Measurements from ENCODE around the gene PEBP1. TPM values are rescaled to one million over a fixed set of nuclear protein-coding genes. Genes with fewer than 3 reads are reported as not detected.

PEBP1 gene
- polyA plus RNA-seq, 3 donors = 23.0 to 57.9 (median 47.6) TPM

- Mint-ChIP-seq H3K9me3 (peaks cover 0 to 7% (median 4%) of the 10 kb centered on the region in 7 donors), H3K27ac (peak overlapping the region in 1 of 7 donors; percentile 68), H3K4me3 (no peak overlapping the region), H3K36me3 (peaks cover 52 to 75% of the 10 kb centered on the region in 2 donors), H3K27me3 (ENCODE audit: low read depth in 3 of 3) (peaks cover 0 to 1% (median 0%) of the 10 kb centered on the region in 3 donors), H3K4me1 (peaks cover 5% of the 10 kb centered on the region)
- no peak for TF ChIP-seq CTCF (IDR thresholded peaks at IDR 0.05)
- no peak overlapping the region for H3K4me2 ChIP-seq (replicated peaks; ENCODE audit: extremely low read depth, low read length, poor library complexity, severe bottlenecking)
- no peak overlapping the region for H2AFZ ChIP-seq (ENCODE audit: insufficient read depth, low read depth, low read length, poor library complexity, severe bottlenecking)
- H4K20me1 ChIP-seq (ENCODE audit: insufficient read depth, low read length) = peaks cover 17% of the 10 kb centered on the region
- H3K36me3 ChIP-seq (replicated peaks in 1 of 2; ENCODE audit: control insufficient read depth in 1 of 2, insufficient read depth in 2 of 2, low read length in 2 of 2) = peaks cover 60 to 83% of the 10 kb centered on the region in 2 donors
- H3K9me3 ChIP-seq (replicated peaks in 1 of 2; ENCODE audit: control insufficient read depth in 1 of 2, insufficient read depth in 1 of 2, low read length in 2 of 2) = no peaks in the 10 kb centered on the region
- no peaks in the 10 kb centered on the region for H3K27me3 ChIP-seq (ENCODE audit: control insufficient read depth in 2 of 2, insufficient read depth in 2 of 2, low read length in 2 of 2)
- no peak overlapping the region for H3K9ac ChIP-seq (ENCODE audit: insufficient read depth, low read length, poor library complexity, severe bottlenecking)
- H3K27ac ChIP-seq (ENCODE audit: low read depth in 1 of 2, low read length in 2 of 2) = no peak overlapping the region
- no peak overlapping the region for H3K4me3 ChIP-seq (replicated peaks in 1 of 3; ENCODE audit: low read depth in 2 of 3, low read length in 3 of 3)
- H3K4me1 ChIP-seq (ENCODE audit: control insufficient read depth in 1 of 2, insufficient read depth in 2 of 2, low read length in 2 of 2) = peaks cover 3 to 5% of the 10 kb centered on the region in 2 donors
- 94% methylated on average over 4 of the region's 5 CpGs for WGBS (ENCODE audit: insufficient coverage)
- H3K79me2 ChIP-seq (ENCODE audit: insufficient read depth, low read length) = no peaks in the 10 kb centered on the region
- intact Hi-C loops (cut with micrococcal nuclease) = no loop called here
- DNase-seq = no peak
These were observed 57.6 kb downstream of the PEBP1 start for GRCh38 chr12:118193477-118193876.

GRCh38 chr12:118193958-118194357, 58.0 kb downstream of the PEBP1 start:
- H3K27ac Mint-ChIP-seq = peak overlapping the region in 2 of 7 donors; percentile 34 to 40
- H3K27me3 Mint-ChIP-seq (ENCODE audit: low read depth in 3 of 3) = peaks cover 0 to 1% (median 0%) of the 10 kb centered on the region in 3 donors
- peaks cover 5% of the 10 kb centered on the region for H3K4me1 Mint-ChIP-seq
- Histone ChIP-seq H3K4me2 (replicated peaks; ENCODE audit: extremely low read depth, low read length, poor library complexity, severe bottlenecking) (no peak overlapping the region), H3K9ac (ENCODE audit: insufficient read depth, low read length, poor library complexity, severe bottlenecking) (no peak overlapping the region), H3K4me1 (ENCODE audit: control insufficient read depth in 1 of 2, insufficient read depth in 2 of 2, low read length in 2 of 2) (peaks cover 3 to 5% of the 10 kb centered on the region in 2 donors), H3K27ac (ENCODE audit: low read depth in 1 of 2, low read length in 2 of 2) (no peak overlapping the region), H3K9me3 (replicated peaks in 1 of 2; ENCODE audit: control insufficient read depth in 1 of 2, insufficient read depth in 1 of 2, low read length in 2 of 2) (no peaks in the 10 kb centered on the region), H3K36me3 (replicated peaks in 1 of 2; ENCODE audit: control insufficient read depth in 1 of 2, insufficient read depth in 2 of 2, low read length in 2 of 2) (peaks cover 62 to 83% of the 10 kb centered on the region in 2 donors), H4K20me1 (ENCODE audit: insufficient read depth, low read length) (peaks cover 17% of the 10 kb centered on the region), H3K4me3 (replicated peaks in 1 of 3; ENCODE audit: low read depth in 2 of 3, low read length in 3 of 3) (no peak overlapping the region), H2AFZ (ENCODE audit: insufficient read depth, low read depth, low read length, poor library complexity, severe bottlenecking) (no peak overlapping the region), H3K79me2 (ENCODE audit: insufficient read depth, low read length) (no peaks in the 10 kb centered on the region), H3K27me3 (ENCODE audit: control insufficient read depth in 2 of 2, insufficient read depth in 2 of 2, low read length in 2 of 2) (no peaks in the 10 kb centered on the region)
- peaks cover 0 to 9% (median 4%) of the 10 kb centered on the region in 7 donors for H3K9me3 Mint-ChIP-seq
- TF ChIP-seq CTCF (IDR thresholded peaks at IDR 0.05) = no peak
- 100% methylated on average over 3 of the region's 6 CpGs for WGBS (ENCODE audit: insufficient coverage)
- no peak overlapping the region for H3K4me3 Mint-ChIP-seq
- intact Hi-C loops (cut with micrococcal nuclease) = no loop called here
- peaks cover 53 to 76% of the 10 kb centered on the region in 2 donors for H3K36me3 Mint-ChIP-seq
- no peak for DNase-seq

Other genes starting within 250 kb of the PEBP1 start
- gene KSR2, start 167.1 kb upstream of the PEBP1 start, polyA plus RNA-seq = not detected
- 1 to 10 TPM; 6.6 to 8.0 (median 7.5) TPM for gene RFC5, start 119.4 kb upstream of the PEBP1 start, polyA plus RNA-seq
- gene WSB2, start 74.9 kb upstream of the PEBP1 start, polyA plus RNA-seq = 10 to 100 TPM; 25.4 to 36.3 (median 25.8) TPM
- 1 to 10 TPM; 1.5 to 2.3 (median 1.5) TPM for gene VSIG10, start 32.1 kb upstream of the PEBP1 start, polyA plus RNA-seq
- gene TAOK3, start 236.8 kb downstream of the PEBP1 start, polyA plus RNA-seq = 10 to 100 TPM; 19.7 to 58.3 (median 44.8) TPM
- gene SUDS3, start 240.4 kb downstream of the PEBP1 start, polyA plus RNA-seq = 10 to 100 TPM in 1 of 3 donors, 1 to 10 TPM in 2; 8.2 to 15.6 (median 9.1) TPM